HEK293 (cell line): Measurements from ENCODE around the gene ACSF2.

Experiments used
- CTCF ChIA-PET: fragments of 350-600 bp; formaldehyde crosslinking; extraction: SDS; loops from one replicate; lab custom pipeline; 2021; ENCODE audit warnings: antibody characterized with exemption; lab: Yijun Ruan, JAX
- POLR2A ChIA-PET: fragments of 300-600 bp; formaldehyde crosslinking; extraction: SDS; loops from one replicate; lab custom pipeline; 2020; ENCODE audit warnings: antibody characterized with exemption, inconsistent platforms; lab: Yijun Ruan, JAX
- H3K27ac ChIP-seq: fragments of 200-500 bp; sonication (Bioruptor generic); 2 replicates; pipeline ENCODE4 v1.5.1; 2014; ENCODE audit warnings: low read depth, low read length, control low read depth, inconsistent platforms; ENCODE audit errors: extremely low read depth
- H3K36me3 ChIP-seq, 2 experiments: fragments of 200-500 bp in 1 of 2; sonication (Bioruptor generic) in 1 of 2; 1 replicate in 1 of 2; 2 replicates in 1 of 2; pipeline ENCODE4 v1.5.1; 2014 to 2017; ENCODE audit warnings: inconsistent platforms in 2 of 2, low read length in 2 of 2; ENCODE audit not compliant: control insufficient read depth in 2 of 2, insufficient read depth in 1 of 2
- H3K4me1 ChIP-seq: fragments of 200-500 bp; sonication (Bioruptor generic); 2 replicates; pipeline ENCODE4 v1.5.1; 2014; ENCODE audit warnings: mild to moderate bottlenecking, low read length, inconsistent platforms; ENCODE audit not compliant: control insufficient read depth, insufficient read depth
- H3K4me3 ChIP-seq: 2 replicates; pipeline ENCODE4 v1.5.1; 2011; ENCODE audit warnings: low read depth, mild to moderate bottlenecking, control low read depth, low read length, moderate library complexity
- H3K9me3 ChIP-seq: fragments of 200-500 bp; sonication (Bioruptor generic); 2 replicates; pipeline ENCODE4 v1.5.1; 2014; ENCODE audit warnings: low read depth, low read length, inconsistent platforms; ENCODE audit not compliant: control insufficient read depth, insufficient read depth
- BCL11B ChIP-seq: fragments of 450-650 bp; formaldehyde crosslinking; IDR thresholded peaks from 2 replicates; pipeline ENCODE4 v1.5.1; 2016; ENCODE audit warnings: low read depth, missing biosample characterization, missing genetic modification characterization
- GLIS2 ChIP-seq: fragments of 450-650 bp; formaldehyde crosslinking; IDR thresholded peaks from 2 replicates; pipeline ENCODE4 v1.5.1; 2016; ENCODE audit warnings: missing biosample characterization, missing genetic modification characterization
- PRDM10 ChIP-seq: fragments of 450-650 bp; formaldehyde crosslinking; IDR thresholded peaks from 2 replicates; pipeline ENCODE4 v1.5.1; 2016; ENCODE audit warnings: missing biosample characterization, missing genetic modification characterization
- RBAK ChIP-seq: fragments of 450-650 bp; formaldehyde crosslinking; IDR thresholded peaks from 2 replicates; pipeline ENCODE4 v1.5.1; 2016; ENCODE audit warnings: missing biosample characterization, missing genetic modification characterization
- SCRT1 ChIP-seq: fragments of 450-650 bp; formaldehyde crosslinking; IDR thresholded peaks from 2 replicates; pipeline ENCODE4 v1.5.1; 2016; ENCODE audit warnings: missing biosample characterization, missing genetic modification characterization, borderline replicate concordance
- SETDB1 ChIP-seq: IDR thresholded peaks from one replicate; pipeline ENCODE4 v1.6.1; 2017; ENCODE audit warnings: mild to moderate bottlenecking, low read length, moderate library complexity, mixed read lengths; ENCODE audit not compliant: insufficient read length
- SP2 ChIP-seq: fragments of 450-650 bp; formaldehyde crosslinking; IDR thresholded peaks from 2 replicates; pipeline ENCODE4 v1.5.1; 2016; ENCODE audit warnings: missing biosample characterization, missing genetic modification characterization
- ZBTB48 ChIP-seq: fragments of 450-650 bp; formaldehyde crosslinking; IDR thresholded peaks from 2 replicates; pipeline ENCODE4 v1.5.1; 2016; ENCODE audit warnings: missing biosample characterization, missing genetic modification characterization
- ZIC2 ChIP-seq: fragments of 450-650 bp; formaldehyde crosslinking; IDR thresholded peaks from 2 replicates; pipeline ENCODE4 v1.5.1; 2016; ENCODE audit warnings: missing biosample characterization, missing genetic modification characterization
- ZNF140 ChIP-seq: fragments of 450-650 bp; formaldehyde crosslinking; IDR thresholded peaks from 2 replicates; pipeline ENCODE4 v1.5.1; 2016; ENCODE audit warnings: missing biosample characterization, missing genetic modification characterization
- ZNF169 ChIP-seq: fragments of 450-650 bp; formaldehyde crosslinking; IDR thresholded peaks from 2 replicates; pipeline ENCODE4 v1.5.1; 2016; ENCODE audit warnings: missing biosample characterization, missing genetic modification characterization
- ZNF174 ChIP-seq: fragments of 450-650 bp; formaldehyde crosslinking; IDR thresholded peaks from 2 replicates; pipeline ENCODE4 v1.5.0; 2017; ENCODE audit warnings: missing biosample characterization, mild to moderate bottlenecking, missing genetic modification characterization
- ZNF549 ChIP-seq: fragments of 450-650 bp; IDR thresholded peaks from 2 replicates; pipeline ENCODE4 v1.5.1; 2018; ENCODE audit warnings: missing biosample characterization, missing genetic modification characterization, mild to moderate bottlenecking, inconsistent platforms, moderate library complexity
- ZNF558 ChIP-seq: fragments of 450-650 bp; formaldehyde crosslinking; IDR thresholded peaks from 2 replicates; pipeline ENCODE4 v1.5.1; 2016; ENCODE audit warnings: missing biosample characterization, missing genetic modification characterization
- ZNF560 ChIP-seq: fragments of 450-650 bp; formaldehyde crosslinking; IDR thresholded peaks from 2 replicates; pipeline ENCODE4 v1.5.1; 2017; ENCODE audit warnings: missing biosample characterization, missing genetic modification characterization, borderline replicate concordance
- ZNF621 ChIP-seq: fragments of 450-650 bp; formaldehyde crosslinking; IDR thresholded peaks from 2 replicates; pipeline ENCODE4 v1.5.1; 2017; ENCODE audit warnings: missing biosample characterization, missing genetic modification characterization
- ZNF654 ChIP-seq: fragments of 450-650 bp; formaldehyde crosslinking; IDR thresholded peaks from 2 replicates; pipeline ENCODE4 v1.5.1; 2016; ENCODE audit warnings: low read depth, missing biosample characterization, missing genetic modification characterization
- ZNF660 ChIP-seq: fragments of 450-650 bp; IDR thresholded peaks from 2 replicates; pipeline ENCODE4 v1.5.1; 2018; ENCODE audit warnings: missing biosample characterization, mild to moderate bottlenecking, missing genetic modification characterization
- TF ChIP-seq, protein P1 (sequence below): fragments of 450-650 bp; formaldehyde crosslinking; IDR thresholded peaks from 2 replicates; pipeline ENCODE4 v1.5.1; 2016; ENCODE audit warnings: missing biosample characterization, missing genetic modification characterization
- TF ChIP-seq, protein P2 (sequence below): fragments of 450-650 bp; formaldehyde crosslinking; IDR thresholded peaks from 2 replicates; pipeline ENCODE4 v1.5.1; 2016; ENCODE audit warnings: missing biosample characterization, missing genetic modification characterization

ACSF2 gene

GRCh38 chr17:50424996-50425681 is 879 bp upstream of the ACSF2 start (continued):
- TF ChIP-seq, protein P1, sequence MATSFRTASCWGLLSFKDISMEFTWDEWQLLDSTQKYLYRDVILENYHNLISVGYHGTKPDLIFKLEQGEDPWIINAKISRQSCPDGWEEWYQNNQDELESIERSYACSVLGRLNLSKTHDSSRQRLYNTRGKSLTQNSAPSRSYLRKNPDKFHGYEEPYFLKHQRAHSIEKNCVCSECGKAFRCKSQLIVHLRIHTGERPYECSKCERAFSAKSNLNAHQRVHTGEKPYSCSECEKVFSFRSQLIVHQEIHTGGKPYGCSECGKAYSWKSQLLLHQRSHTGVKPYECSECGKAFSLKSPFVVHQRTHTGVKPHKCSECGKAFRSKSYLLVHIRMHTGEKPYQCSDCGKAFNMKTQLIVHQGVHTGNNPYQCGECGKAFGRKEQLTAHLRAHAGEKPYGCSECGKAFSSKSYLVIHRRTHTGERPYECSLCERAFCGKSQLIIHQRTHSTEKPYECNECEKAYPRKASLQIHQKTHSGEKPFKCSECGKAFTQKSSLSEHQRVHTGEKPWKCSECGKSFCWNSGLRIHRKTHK (tag by site-specific recombination): no peak
- peak; percentile 92 for TF ChIP-seq ZNF558
- TF ChIP-seq, all 188 proteins: peak for 2

DNA sequence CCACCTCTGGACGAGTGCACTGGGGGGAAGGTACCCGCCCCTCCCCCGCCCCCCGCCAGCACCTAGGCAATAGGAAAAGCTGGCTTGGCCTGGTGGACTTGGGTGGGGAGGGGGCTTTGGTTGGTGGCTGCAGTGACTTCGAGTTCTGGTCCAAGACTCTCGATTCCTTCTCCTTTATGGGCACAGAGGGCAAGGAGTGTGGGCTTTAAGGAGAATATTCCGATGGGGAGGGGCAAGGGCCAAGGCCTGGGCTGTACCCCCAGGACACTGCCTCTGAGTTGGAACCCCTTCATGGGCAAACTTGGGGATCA is 409 bp downstream of the ACSF2 start:
- Histone ChIP-seq H3K36me3 (peaks cover 0 to 5% of the 10 kb centered on the region in 2 experiments; a peak in 1 of 3 replicates), H3K4me1 (peaks cover 10% of the 10 kb centered on the region; the same call in 1 of the 2 replicates), H3K9me3 (no peaks in the 10 kb centered on the region), H3K4me3 (peak overlapping the region; percentile 72), H3K27ac (peak overlapping the region; percentile 71)
- POLR2A ChIA-PET: interaction anchor here (0.6 to 1.5 kb wide), 11 partner anchors 11 to 265 kb away, joined by 3 to 11 read pairs (median 3); partner anchors contain the start of genes LRRC59 and RSAD1
- TF ChIP-seq SETDB1 (no peak), ZNF560 (tag by site-specific recombination) (no peak), GLIS2 (tag by site-specific recombination) (peak; percentile 31; the same call in 1 of the 2 replicates), RBAK (no peak), SCRT1 (tag by site-specific recombination) (no peak), SP2 (no peak), ZNF621 (tag by site-specific recombination) (no peak), ZNF140 (tag by site-specific recombination) (no peak), ZBTB48 (no peak), PRDM10 (tag by site-specific recombination) (peak; percentile 36; the same call in 1 of the 2 replicates), ZIC2 (no peak), ZNF169 (no peak), ZNF174 (no peak), ZNF660 (tag by site-specific recombination) (0 out of 2 replicates have a peak, but pooled peaks have one; percentile 0), ZNF549 (tag by site-specific recombination) (no peak), BCL11B (tag by site-specific recombination) (no peak), ZNF654 (no peak)
- TF ChIP-seq, protein P2, sequence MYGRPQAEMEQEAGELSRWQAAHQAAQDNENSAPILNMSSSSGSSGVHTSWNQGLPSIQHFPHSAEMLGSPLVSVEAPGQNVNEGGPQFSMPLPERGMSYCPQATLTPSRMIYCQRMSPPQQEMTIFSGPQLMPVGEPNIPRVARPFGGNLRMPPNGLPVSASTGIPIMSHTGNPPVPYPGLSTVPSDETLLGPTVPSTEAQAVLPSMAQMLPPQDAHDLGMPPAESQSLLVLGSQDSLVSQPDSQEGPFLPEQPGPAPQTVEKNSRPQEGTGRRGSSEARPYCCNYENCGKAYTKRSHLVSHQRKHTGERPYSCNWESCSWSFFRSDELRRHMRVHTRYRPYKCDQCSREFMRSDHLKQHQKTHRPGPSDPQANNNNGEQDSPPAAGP (tag by site-specific recombination): no peak
- CTCF ChIA-PET: interaction anchor here (0.9 to 9.9 kb wide), 5 partner anchors 9 to 53 kb away, joined by 3 to 71 read pairs (median 3); partner anchors contain the start of gene LRRC59
